Measurements from ENCODE around the gene RIT1. TPM values are rescaled to one million over a fixed set of nuclear protein-coding genes. Genes with fewer than 3 reads are reported as not detected.

The RIT1 gene
- total and polyA plus RNA-seq, 2 of the 13 experiments (the other 11 are each of a cell fraction or from before 2014, with no cell fraction given), result 12.2 to 32.2 TPM

GRCh38 chr1:155940482-155940992 is 29.4 kb upstream of the RIT1 start (continued):
- TF ChIP-seq BCL3 (CRISPR knock-in tag; IDR thresholded peaks at IDR 0.05), result no peak
- TF ChIP-seq ZNF878 (CRISPR knock-in tag; IDR thresholded peaks at IDR 0.05), result 0 out of 2 replicates have a peak, but pooled peaks have one; percentile 82
- TF ChIP-seq ZNF205 (CRISPR knock-in tag; IDR thresholded peaks at IDR 0.05), result no peak
- no peak for TF ChIP-seq ZNF260 (CRISPR knock-in tag; IDR thresholded peaks at IDR 0.05; ENCODE audit: borderline replicate concordance, low read depth)
- TF ChIP-seq STAT5B (CRISPR knock-in tag; IDR thresholded peaks at IDR 0.05), result no peak
- TF ChIP-seq ARNT (IDR thresholded peaks at IDR 0.05), result no peak
- no peak; the same call in 1 of the 2 replicates for TF ChIP-seq ZNF709 (CRISPR knock-in tag; IDR thresholded peaks at IDR 0.05)
- no peak; the same call in 1 of the 2 replicates for TF ChIP-seq MEF2D (CRISPR knock-in tag; IDR thresholded peaks at IDR 0.05)
- TF ChIP-seq BCL6 (CRISPR knock-in tag; IDR thresholded peaks at IDR 0.05), result peak; percentile 29; the same call in 1 of the 2 replicates
- TF ChIP-seq, protein P1, sequence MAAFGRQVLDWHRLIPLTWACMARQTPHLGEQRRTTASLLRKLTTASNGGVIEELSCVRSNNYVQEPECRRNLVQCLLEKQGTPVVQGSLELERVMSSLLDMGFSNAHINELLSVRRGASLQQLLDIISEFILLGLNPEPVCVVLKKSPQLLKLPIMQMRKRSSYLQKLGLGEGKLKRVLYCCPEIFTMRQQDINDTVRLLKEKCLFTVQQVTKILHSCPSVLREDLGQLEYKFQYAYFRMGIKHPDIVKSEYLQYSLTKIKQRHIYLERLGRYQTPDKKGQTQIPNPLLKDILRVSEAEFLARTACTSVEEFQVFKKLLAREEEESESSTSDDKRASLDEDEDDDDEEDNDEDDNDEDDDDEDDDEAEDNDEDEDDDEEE (CRISPR knock-in tag; IDR thresholded peaks at IDR 0.05), result no peak
- TF ChIP-seq ZKSCAN8 (CRISPR knock-in tag; IDR thresholded peaks at IDR 0.05; ENCODE audit: borderline replicate concordance), result 0 out of 2 replicates have a peak, but pooled peaks have one; percentile 34
- TF ChIP-seq ZFP36L1 (CRISPR knock-in tag; IDR thresholded peaks at IDR 0.05), result no peak
- TF ChIP-seq HOXA5 (CRISPR knock-in tag; IDR thresholded peaks at IDR 0.05), result no peak
- TF ChIP-seq, protein P2, sequence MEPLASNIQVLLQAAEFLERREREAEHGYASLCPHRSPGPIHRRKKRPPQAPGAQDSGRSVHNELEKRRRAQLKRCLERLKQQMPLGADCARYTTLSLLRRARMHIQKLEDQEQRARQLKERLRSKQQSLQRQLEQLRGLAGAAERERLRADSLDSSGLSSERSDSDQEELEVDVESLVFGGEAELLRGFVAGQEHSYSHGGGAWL (CRISPR knock-in tag; IDR thresholded peaks at IDR 0.05), result no peak
- no peak for TF ChIP-seq ZNF776 (CRISPR knock-in tag; IDR thresholded peaks at IDR 0.05)
- TF ChIP-seq, protein P3, sequence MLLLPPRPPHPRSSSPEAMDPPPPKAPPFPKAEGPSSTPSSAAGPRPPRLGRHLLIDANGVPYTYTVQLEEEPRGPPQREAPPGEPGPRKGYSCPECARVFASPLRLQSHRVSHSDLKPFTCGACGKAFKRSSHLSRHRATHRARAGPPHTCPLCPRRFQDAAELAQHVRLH (CRISPR knock-in tag; IDR thresholded peaks at IDR 0.05; ENCODE audit: borderline replicate concordance, low read depth), result no peak
- TF ChIP-seq ZSCAN29 (CRISPR knock-in tag; conservative IDR thresholded peaks at IDR 0.05), result peak; percentile 92
- no peak for TF ChIP-seq JUN (CRISPR knock-in tag; IDR thresholded peaks at IDR 0.05)
- no peak for TF ChIP-seq PAWR (CRISPR knock-in tag; IDR thresholded peaks at IDR 0.05; ENCODE audit: borderline replicate concordance)
- TF ChIP-seq PPARG (CRISPR knock-in tag; conservative IDR thresholded peaks at IDR 0.05), result peak; percentile 48
- 0 out of 2 replicates have a peak, but pooled peaks have one; percentile 50 for TF ChIP-seq PAF1 (CRISPR knock-in tag; IDR thresholded peaks at IDR 0.05)
- TF ChIP-seq, protein P4, sequence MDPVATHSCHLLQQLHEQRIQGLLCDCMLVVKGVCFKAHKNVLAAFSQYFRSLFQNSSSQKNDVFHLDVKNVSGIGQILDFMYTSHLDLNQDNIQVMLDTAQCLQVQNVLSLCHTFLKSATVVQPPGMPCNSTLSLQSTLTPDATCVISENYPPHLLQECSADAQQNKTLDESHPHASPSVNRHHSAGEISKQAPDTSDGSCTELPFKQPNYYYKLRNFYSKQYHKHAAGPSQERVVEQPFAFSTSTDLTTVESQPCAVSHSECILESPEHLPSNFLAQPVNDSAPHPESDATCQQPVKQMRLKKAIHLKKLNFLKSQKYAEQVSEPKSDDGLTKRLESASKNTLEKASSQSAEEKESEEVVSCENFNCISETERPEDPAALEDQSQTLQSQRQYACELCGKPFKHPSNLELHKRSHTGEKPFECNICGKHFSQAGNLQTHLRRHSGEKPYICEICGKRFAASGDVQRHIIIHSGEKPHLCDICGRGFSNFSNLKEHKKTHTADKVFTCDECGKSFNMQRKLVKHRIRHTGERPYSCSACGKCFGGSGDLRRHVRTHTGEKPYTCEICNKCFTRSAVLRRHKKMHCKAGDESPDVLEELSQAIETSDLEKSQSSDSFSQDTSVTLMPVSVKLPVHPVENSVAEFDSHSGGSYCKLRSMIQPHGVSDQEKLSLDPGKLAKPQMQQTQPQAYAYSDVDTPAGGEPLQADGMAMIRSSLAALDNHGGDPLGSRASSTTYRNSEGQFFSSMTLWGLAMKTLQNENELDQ (CRISPR knock-in tag; IDR thresholded peaks at IDR 0.05; ENCODE audit: borderline replicate concordance), result no peak
- TF ChIP-seq ATF7-NPFF (CRISPR knock-in tag; IDR thresholded peaks at IDR 0.05; ENCODE audit: low read depth), result no peak
- no peak for TF ChIP-seq SNAPC2 (CRISPR knock-in tag; IDR thresholded peaks at IDR 0.05)
- peak; percentile 92 for TF ChIP-seq TEAD3 (CRISPR knock-in tag; optimal IDR thresholded peaks at IDR 0.05; ENCODE audit: borderline replicate concordance)
- TF ChIP-seq FOXA3 (CRISPR knock-in tag; IDR thresholded peaks at IDR 0.05), result peak; percentile 58; the same call in 1 of the 2 replicates
- no peak for TF ChIP-seq ZNF652 (CRISPR knock-in tag; IDR thresholded peaks at IDR 0.05; ENCODE audit: borderline replicate concordance, low read depth)
